ENCODE data around the gene UBE2E2. TPM values are rescaled to one million over a fixed set of nuclear protein-coding genes. Genes with fewer than 3 reads are reported as not detected.

The UBE2E2 gene
- total RNA-seq, 1 experiment from 2014 or later: 54.9 TPM

- CTCF ChIA-PET: no interaction called here
- H3K36me3 Mint-ChIP-seq: peaks cover 5% of the 10 kb centered on the region; the same call in 1 of the 2 replicates
- H3K27me3 Mint-ChIP-seq (ENCODE audit: low read depth): no peaks in the 10 kb centered on the region
- peak overlapping the region; percentile 83 for H3K27ac Mint-ChIP-seq
- ATAC-seq (peak; percentile 97), DNase-seq (ENCODE audit: low spot score) (peak; percentile 31)
- TF ChIP-seq ZNF263 (CRISPR knock-in tag; IDR thresholded peaks at IDR 0.05; ENCODE audit: low read depth) (0 out of 2 replicates have a peak, but pooled peaks have one; percentile 27), SP1 (CRISPR knock-in tag; conservative IDR thresholded peaks at IDR 0.05) (no peak)
- H3K4me1 Mint-ChIP-seq: peaks cover 60% of the 10 kb centered on the region
- H3K9me3 Mint-ChIP-seq: peaks cover 6% of the 10 kb centered on the region; the same call in 1 of the 2 replicates
- no peak overlapping the region for H3K4me3 Mint-ChIP-seq
- POLR2A ChIA-PET: no interaction called here
Measured at GRCh38 chr3:23389089-23389488, 186.0 kb downstream of the UBE2E2 start.

- H3K4me3 Mint-ChIP-seq: no peak overlapping the region
- ATAC-seq (no peak), DNase-seq (ENCODE audit: low spot score) (no peak)
- H3K27ac Mint-ChIP-seq: peak overlapping the region; percentile 83
- H3K36me3 Mint-ChIP-seq: peaks cover 5% of the 10 kb centered on the region; the same call in 1 of the 2 replicates
- TF ChIP-seq HMGA2 (CRISPR knock-in tag; IDR thresholded peaks at IDR 0.05) (no peak), GABPB1 (CRISPR knock-in tag; IDR thresholded peaks at IDR 0.05) (no peak), ERG (CRISPR knock-in tag; IDR thresholded peaks at IDR 0.05) (no peak), ZBTB21 (CRISPR knock-in tag; IDR thresholded peaks at IDR 0.05; ENCODE audit: borderline replicate concordance) (no peak), ATF1 (CRISPR knock-in tag; IDR thresholded peaks at IDR 0.05) (no peak), OVOL2 (CRISPR knock-in tag; IDR thresholded peaks at IDR 0.05; ENCODE audit: borderline replicate concordance) (no peak), RORB (CRISPR knock-in tag; IDR thresholded peaks at IDR 0.05) (no peak), ZNF317 (CRISPR knock-in tag; IDR thresholded peaks at IDR 0.05; ENCODE audit: borderline replicate concordance, low read depth) (no peak), IRF1 (CRISPR knock-in tag; IDR thresholded peaks at IDR 0.05) (no peak), NR3C1 (CRISPR knock-in tag; conservative IDR thresholded peaks at IDR 0.05; ENCODE audit: low read depth) (no peak), ZNF121 (CRISPR knock-in tag; IDR thresholded peaks at IDR 0.05) (no peak), CDX4 (CRISPR knock-in tag; IDR thresholded peaks at IDR 0.05; ENCODE audit: borderline replicate concordance) (no peak), E2F5 (CRISPR knock-in tag; IDR thresholded peaks at IDR 0.05) (no peak), JUN (CRISPR knock-in tag; IDR thresholded peaks at IDR 0.05) (no peak)
- no peaks in the 10 kb centered on the region for H3K27me3 Mint-ChIP-seq (ENCODE audit: low read depth)
- H3K4me1 Mint-ChIP-seq: peaks cover 66% of the 10 kb centered on the region
- ChIA-PET POLR2A (interaction anchor here (0.6 kb wide), 1 partner anchor 10 kb away, joined by 7 read pairs; no protein-coding TSS in a partner anchor), CTCF (no interaction called here)
- peaks cover 6% of the 10 kb centered on the region; the same call in 1 of the 2 replicates for H3K9me3 Mint-ChIP-seq
Measured at GRCh38 chr3:23389686-23390085, 186.6 kb downstream of the UBE2E2 start.

- CTCF ChIA-PET: no interaction called here
Measured at GRCh38 chr3:23390446-23390845, 187.3 kb downstream of the UBE2E2 start.

More at GRCh38 chr3:23390446-23390845, 187.3 kb downstream of the UBE2E2 start:
- Mint-ChIP-seq H3K9me3 (peaks cover 6% of the 10 kb centered on the region; the same call in 1 of the 2 replicates), H3K27me3 (ENCODE audit: low read depth) (no peaks in the 10 kb centered on the region), H3K27ac (peak overlapping the region; percentile 34; the same call in 1 of the 2 replicates), H3K4me3 (no peak overlapping the region), H3K36me3 (peaks cover 5% of the 10 kb centered on the region; the same call in 1 of the 2 replicates), H3K4me1 (peaks cover 70% of the 10 kb centered on the region)
- POLR2A ChIA-PET: no interaction called here
- DNase-seq (ENCODE audit: low spot score) (no peak), ATAC-seq (no peak)
- TF ChIP-seq NR1H2 (CRISPR knock-in tag; IDR thresholded peaks at IDR 0.05) (no peak), SMAD3 (CRISPR knock-in tag; IDR thresholded peaks at IDR 0.05; ENCODE audit: borderline replicate concordance) (no peak), ELF4 (CRISPR knock-in tag; IDR thresholded peaks at IDR 0.05; ENCODE audit: low read depth) (no peak), KAT7 (CRISPR knock-in tag; IDR thresholded peaks at IDR 0.05; ENCODE audit: borderline replicate concordance) (no peak), ZNF671 (CRISPR knock-in tag; IDR thresholded peaks at IDR 0.05) (no peak), NFYB (CRISPR knock-in tag; conservative IDR thresholded peaks at IDR 0.05; ENCODE audit: low read depth) (no peak)

Data from WTC11 (cell line).